Activated T-cell treated with anti-CD3 and anti-CD28 coated beads for 4 hours (primary cell): Measurements from ENCODE around the gene PLAU.

Experiments
- DNase-seq: peaks from one replicate; pipeline ENCODE4 v3.0.0-alpha.2; 2020

PLAU gene

DNA sequence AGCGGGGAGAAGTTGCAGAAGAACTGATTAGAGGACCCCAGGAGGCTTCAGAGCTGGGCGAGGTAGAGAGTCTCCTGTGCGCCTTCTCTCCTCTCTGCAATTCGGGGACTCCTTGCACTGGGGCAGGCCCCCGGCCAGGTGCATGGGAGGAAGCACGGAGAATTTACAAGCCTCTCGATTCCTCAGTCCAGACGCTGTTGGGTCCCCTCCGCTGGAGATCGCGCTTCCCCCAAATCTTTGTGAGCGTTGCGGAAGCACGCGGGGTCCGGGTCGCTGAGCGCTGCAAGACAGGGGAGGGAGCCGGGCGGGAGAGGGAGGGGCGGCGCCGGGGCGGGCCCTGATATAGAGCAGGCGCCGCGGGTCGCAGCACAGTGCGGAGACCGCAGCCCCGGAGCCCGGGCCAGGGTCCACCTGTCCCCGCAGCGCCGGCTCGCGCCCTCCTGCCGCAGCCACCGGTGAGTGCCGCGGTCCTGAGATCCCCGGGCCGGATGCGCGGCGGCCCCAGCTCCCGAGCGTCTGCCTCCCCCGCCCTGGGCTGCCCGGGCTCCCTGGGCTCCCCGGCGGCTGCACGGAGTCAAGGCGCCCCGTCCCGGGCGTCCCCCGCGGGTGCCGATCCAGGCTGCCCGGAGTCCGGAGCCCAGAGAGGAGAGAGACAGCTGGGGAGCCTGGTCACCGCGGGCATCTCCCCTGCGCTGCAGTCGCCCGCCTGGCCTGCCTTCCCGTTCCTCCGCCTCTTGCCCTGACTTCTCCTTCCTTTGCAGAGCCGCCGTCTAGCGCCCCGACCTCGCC, at the start of gene PLAU:
Gene PLAU, plus strand, starts transcription at position 369 of the 789 bp plus-strand sequence. CDS start 424 bp downstream, outside the sequence.
- no peak for DNase-seq

DNA sequence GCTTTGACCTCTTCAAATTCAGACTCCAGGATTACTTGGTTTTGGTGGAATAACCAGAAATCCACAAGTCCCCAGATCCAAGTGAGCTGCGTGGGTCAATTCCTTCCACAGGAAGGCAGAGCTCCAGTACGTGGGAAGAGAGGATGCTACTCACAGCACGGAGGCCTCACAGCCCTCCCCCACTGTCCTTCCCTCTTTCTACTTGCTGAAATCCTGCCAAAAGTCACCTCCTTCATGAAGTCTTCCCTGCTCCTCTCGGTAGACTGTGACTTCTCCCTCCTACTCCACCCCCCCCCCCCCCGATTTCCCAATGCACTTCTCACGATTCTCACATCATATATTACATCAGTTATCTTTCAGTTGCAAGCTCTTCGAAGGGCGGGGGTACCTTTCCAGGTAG, 48.9 kb upstream of the PLAU start:
- DNase-seq, result no peak

DNA sequence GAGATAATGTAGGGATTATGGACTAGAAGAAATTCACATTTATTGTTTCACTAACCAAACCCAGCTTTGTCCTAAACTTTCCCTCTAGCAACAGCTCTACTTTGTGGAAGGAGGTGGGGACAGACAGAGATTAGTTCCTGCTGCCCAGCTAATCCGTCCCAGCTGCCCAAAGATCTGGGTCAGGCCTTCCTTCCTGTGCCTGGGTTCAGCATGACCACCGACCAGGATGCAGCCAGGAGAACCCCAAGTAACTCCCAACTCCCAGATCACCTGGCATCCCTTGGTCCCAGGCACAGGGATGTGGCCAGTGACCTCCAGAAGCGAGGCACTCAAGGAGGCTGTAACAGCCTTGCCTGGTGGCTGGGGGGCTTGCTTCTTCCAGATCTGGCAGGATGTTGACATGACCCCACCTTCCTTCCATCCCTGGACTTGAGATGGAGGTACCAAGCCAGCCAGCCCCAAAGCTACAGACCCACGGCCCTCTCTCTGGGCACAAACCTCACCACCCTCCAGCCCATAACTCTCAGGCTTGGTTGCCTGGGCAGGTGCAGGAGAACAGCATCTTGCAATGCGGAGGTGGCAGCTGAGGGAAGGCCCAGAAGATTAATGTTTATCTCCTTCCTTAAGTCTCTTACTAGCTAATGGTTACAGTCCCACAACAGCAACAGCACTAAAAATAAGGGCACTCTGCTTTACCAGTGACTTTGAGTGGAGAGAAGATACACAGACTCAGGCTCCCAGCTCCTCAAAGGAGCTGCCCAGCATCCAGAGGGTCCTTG, 47.7 kb upstream of the PLAU start:
- DNase-seq, result no peak

DNA sequence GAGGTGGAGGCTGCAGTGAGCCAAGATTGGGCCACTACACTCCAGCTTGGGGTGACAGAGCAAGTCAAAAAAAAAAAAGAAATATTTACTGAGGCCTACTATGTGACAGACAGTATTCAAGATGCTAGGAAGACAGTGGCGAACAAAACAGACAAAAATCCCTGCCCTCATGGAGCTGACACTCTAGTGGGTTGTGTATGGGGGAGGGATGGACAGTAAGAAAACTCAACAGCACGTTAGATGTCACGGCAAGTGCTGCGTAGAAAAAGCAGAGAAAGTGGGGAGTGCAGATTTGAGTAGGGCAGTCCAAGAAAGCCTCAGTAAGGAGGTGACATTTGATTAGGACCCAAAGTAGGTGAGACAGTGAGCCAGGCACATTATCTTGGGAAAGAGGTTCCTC, 46.7 kb upstream of the PLAU start:
- no peak for DNase-seq

DNA sequence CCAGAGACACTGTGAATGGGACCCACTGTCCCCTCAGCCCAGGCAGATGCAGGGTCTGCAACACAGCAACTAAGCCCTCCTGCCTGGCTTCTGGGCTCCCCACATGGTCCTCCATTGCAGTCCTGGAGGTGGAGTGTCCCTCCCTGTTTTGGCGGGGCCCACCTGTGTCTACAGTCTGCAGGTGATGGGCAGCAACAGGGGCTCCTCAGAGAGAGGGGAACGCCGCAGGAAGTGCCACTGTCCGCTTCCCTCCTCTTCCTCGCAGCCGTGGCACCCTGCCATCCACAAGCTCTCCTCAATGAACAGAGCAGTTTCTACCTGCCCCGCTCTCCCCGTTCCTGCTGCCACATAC, 45.8 kb upstream of the PLAU start:
- DNase-seq, result no peak

DNA sequence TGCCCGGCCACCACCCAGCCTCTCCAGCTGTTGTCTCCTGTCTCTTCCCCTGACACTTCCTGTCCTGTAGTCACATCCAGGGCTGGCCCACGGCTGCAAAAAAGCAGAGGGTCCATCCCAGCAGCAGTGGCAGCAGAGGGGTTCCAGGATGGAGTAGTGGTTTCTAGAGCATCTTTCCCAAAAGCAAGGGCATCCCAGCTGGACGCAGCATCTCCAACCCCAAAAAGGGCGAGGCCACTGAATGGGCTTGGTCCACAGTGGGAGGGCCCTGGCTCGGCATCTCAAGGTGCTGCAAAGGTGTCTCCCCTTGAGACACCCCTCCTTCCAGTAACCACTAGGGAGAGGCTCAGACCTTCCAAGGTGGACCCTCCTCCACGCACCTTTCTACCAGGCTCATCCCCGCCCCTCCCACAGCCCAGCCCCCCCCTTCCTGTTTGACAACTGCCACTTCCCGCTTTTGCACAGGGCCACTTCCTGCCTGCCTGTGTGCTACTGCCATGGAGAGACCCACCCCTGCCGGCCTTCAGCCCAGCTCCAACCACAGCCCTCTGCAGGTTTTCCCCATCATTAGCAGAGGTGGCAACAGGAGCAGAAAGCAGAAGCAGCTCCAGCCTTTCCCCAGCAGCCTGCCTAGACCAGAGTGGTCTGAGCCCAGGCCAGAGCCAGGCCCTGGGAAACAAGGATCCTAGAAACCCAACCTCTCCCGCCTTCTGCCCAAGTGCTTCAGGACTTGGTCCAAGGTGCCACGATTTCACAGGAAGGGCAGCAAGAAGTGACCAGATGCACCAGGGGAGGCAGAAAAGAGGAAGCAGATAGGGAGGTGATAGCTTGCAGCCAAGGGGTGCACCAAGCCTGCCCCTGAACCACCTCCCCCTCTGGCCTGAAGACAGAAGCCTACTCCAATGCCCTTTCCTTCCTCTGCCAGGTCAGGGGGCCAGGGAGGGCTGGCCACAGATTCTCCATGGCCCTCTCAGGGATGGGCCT, 45.2 kb upstream of the PLAU start:
- no peak for DNase-seq

DNA sequence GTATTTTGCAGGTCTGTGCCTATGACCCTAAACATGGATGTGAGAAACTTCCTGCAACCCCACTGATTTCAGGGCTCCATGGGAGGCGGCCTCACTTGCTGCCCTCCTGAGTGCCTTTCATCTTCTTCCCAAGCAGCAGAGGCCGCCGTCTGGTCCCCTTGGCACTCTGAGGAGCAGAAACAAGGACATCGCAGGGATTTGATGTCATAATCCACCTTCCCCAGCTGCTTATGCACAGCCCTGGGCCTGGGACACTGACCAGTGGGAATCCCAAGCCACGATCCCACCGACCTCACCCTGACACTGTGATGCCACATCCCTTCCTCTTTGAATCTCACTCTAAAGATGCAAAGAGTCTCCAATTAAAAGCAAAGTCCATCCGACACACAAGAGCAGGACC, 44.3 kb upstream of the PLAU start:
- DNase-seq, result no peak

DNA sequence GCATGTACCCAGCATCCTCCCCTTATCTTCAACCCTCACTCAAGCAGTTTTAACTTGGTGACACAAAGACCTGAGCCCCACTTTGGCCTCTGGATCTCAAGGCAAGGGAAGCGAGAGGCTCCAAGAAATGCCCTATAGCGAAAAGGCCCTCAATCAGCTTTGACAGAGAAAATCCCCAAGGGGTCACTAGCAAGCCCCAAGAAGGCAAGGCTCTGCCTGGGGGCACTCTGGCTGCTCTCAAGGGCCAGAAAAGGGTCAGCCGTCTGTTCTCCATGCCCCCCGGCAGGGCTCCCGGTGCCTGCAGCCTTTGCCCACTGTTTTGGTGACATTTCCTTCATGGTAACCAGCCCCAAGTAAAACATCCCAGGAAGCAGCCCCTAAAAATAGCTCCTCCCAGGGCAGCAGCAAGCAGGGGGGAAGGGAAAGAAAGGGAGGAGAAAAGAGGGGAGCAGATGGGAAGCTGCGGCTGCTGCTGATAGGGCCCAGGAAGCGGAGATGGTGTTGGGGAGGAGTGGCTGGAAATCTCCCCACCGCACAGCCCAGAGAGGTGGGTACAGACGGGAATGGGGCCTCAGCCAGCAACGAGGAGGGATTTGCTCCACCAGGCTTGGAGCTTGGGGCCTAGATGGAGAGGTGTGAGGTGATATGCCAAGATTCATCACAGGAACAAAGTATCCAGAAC, 43.7 kb upstream of the PLAU start:
- no peak for DNase-seq

DNA sequence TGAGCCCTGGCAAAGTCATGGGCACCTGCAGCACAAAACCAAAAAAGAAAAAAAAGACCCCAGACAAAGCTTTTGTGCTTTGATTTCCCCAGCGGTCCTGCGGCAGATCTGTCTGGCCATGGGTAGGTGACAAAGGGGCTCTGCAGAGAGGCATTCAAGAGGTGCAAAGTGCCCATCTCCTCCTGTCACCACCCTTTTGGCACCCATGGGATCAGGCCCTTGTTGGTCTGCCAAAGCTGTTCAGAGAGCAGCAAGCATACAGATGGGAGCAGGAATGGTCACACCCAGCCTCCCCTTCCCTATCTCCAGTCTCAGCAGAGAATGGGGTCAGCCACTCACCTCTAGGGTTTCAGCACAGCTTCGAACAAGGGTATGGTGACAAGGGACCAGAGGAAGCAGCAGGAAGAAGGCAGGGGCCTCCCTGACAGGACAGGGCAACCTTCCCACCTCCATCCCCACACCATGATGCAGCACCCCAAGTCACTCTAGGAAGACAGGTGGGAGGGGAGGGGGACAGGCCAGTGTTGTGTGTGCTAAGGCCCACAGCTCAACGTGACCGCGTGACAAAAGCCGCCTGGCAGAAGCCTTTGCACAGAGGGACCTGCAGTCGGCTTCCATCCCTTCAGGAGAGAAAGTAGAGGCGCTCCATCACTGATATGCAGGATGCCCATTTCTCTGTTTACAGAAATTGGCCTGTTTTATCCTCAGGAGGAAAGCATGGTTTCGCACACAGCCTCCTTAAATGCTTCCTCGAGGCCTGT, 42.9 kb upstream of the PLAU start:
- DNase-seq, result no peak

DNA sequence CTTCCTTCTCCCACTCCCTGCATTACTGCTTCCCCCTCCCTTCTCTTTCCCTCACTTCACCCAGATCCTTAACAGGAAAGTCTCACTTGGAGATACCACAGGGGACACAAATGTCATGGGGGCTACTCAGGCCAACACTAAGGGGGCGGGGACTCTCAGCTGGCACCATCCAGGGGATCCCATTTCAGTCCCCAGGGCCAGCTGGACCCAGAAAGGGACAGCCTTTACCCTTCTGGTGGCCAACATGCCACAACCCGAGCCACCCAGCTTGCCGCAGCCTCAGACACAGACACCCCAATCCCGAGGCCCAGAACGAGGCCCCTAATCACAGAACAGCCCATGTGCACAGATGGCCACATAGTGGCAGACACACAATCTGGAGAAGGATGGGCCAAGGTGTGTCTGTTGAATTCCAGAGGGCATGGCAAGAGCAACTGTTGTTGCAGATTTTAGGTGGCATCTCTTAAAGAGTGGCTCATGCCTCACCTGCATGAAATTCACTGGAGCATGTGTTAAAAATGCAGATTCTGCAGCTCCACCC, 42.2 kb upstream of the PLAU start:
- DNase-seq, result no peak

DNA sequence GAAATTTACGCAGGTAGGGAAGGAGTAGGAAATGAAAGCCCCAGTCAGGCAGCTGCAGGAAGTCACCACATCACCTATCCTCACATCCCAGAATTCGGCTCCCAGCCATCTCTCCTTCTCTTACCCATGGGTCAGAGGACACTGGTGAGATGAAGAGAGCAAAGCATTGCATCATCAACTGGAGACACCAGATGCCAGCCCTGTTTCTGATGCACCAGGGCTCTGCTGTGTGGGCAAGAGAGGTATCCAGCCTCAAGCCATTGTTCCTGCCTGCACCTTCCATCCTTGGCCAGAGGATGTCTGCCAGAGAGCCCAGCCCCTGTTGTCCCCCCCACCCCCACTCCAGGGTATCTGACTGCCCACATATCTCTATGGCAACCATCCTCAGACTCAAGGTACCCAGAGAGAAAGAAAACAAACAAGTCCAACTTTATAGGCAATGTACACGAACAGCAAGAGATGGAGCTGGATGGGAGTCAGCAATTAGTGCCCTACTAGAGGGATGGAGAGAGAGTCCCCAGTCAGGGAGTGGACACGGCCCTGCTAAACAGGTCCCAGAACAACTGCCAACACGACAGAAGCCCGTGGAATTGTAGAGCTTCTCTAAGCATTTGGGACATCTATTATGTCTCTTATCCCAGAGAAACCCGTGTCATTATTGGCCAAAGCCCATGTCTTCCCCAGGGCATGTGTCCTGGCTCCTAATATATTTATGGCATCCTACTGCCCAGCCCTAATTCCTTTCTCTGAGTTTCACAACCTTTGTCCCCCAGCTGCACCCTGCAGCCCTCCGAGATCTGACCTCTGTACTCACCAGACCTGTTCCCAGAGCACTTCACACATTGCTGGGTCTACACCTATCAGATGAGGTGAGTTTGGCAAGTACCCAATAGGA, 39.4 kb upstream of the PLAU start:
- DNase-seq, result no peak

DNA sequence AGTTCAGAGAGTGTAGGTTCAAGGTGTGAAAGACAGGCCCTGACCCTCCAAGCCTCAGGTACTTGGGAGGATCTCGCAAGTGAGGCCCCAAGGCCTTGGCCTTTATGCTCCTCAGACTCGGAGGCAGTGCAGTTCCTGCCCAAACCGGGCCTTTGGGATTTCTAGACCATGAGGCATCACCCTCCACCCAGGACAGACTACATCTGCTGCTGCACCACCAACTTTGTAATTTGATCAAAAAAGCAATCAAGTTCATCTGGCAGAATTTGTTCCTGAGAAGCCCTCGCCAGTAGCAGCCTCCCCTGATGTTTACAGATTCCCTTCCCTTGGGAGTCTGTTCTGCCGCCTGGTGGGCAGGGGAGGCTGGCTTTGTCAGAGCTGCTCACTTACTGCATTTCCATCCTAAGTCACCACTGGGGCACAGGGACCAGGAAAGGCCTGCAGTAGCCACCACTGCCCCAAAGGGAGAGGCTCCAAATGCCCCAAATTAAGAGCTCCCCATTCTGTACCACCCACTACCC, 38.7 kb upstream of the PLAU start:
- DNase-seq, result no peak

DNA sequence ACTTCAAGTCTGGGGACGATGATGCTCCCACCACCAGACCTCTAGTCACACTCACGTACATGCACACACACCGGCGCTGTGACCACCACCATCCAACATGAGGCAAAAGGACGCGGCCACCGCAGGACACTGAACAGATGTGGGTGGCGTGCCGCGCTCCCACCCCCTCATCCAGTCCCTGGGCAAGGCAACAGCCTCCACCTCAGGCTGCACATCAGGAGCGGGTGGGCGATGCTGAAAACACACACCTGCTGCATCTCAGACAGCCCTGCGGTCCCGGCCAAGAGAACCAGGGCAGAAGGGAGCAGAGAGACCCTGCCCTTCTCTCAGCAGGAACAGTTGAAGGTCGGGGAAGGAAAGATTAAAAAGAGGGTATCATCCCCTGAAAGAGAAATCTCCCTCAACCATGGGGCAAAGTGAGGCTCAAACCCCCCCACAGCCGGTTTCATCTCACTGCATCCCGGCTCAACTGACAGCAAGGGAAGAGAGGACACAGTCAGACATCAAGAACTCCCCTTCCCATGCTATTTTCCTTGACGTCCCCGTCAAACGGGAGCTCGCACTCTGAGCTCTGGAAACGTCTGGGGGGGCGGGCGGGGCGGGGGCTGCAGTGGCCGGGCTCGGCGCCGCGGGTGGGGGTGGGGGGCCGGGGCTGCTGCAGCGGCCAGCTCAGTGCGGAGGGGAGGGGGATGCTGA, 37.6 kb upstream of the PLAU start:
- no peak for DNase-seq

DNA sequence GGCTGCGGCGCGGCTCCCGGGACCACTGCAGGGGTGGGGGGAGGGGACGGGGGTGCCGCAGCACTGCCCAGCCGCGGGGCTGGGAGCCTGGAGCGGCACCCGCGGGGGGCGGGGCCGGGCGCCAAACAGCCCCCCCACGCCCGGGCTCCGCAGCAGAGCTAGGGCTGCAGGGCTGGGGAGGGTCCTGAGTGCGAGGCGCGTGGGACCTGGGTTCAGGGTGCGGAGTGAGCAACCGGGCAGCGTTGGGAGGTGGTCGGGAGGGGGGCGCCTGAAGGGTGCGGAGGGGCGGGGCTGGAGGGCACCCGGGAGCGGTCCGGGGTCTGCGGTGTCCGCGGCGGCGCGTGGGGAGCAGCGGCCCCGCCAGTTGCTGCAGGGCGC, 37.1 kb upstream of the PLAU start:
- DNase-seq, result no peak

DNA sequence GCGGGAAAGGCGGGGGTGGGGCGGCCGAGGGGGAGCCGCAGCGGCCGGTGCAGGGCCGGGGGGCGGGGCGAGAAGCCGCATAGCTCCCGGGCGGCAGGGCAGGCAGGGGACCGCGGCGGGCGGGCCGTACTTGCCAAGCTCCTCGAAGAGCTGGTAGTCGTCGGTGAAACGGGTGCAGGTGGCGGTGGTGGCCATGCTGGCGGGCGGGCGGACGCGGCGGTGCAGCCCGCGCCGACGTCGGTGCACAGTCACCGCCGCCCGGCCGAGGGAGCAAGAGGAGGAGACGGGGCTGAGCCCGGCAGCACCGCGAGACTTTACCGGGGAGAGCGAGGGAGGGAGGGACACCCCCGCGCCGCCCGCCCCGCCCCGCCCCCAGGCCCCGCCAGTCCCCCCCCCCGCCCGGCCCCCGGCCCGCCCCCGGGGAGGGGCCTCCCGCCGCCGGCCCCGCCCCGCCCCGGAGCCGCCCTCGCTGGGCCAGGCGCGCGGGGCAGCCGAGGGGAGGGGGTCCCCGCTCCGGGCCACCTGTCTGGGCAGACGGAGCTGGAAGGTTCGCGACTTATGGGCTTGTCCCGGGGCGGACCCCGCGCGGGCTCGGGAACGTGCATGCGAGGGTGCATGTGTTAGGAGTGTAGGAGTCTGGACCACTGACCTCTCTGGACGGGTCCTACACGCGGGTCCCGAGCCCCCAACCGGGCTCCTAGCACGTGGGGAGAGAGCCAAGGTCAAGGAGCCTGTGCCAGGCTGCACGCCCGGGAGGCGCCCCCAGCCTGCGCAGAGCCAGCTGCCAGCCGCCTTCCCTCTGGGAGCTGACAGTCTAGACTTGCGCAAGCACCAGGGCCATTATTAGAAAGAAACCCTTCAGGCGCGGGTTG, 36.4 kb upstream of the PLAU start, which contains the start of gene CAMK2G:
Gene CAMK2G, minus strand, starts transcription at position 289 of the 872 bp plus-strand sequence. Its CDS starts 94 bp downstream, at position 195.
- peak; percentile 67 for DNase-seq

DNA sequence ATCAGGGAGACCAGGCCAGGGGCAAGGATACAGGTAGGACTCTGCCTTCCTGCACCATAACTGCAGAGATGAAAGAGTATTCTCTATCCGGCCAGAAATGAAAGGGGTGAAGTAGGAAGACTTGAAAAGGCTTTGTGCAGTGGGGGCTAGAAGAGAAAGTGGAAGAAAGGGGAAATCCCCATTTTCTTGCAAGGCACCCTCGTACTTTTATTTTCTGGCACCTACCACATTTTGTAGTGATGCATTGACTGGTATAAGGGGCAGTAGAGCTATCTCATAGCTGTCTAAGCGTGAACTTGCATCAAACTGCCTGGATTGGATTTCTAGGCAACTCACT, 35.8 kb upstream of the PLAU start:
- no peak for DNase-seq

DNA sequence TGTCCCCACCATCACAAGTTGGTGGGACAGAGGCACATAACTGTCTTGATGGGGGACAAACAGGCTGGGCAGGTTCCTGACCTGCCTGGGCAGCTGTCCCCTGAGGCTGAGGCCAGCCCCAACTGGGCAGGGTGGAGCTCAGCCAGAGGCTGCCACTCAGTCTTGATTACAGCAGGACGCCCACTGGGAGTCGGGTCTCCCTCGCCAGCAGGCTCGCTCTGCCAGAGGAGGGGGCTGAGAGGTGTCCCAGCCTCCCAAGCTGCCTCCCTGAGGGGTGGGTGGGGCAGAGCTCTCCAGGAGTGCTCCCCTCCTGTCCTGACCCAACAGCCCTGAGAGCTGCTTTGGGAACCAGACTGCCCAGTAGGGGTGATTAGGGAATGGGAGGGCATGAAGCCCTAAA, 34.8 kb upstream of the PLAU start:
- no peak for DNase-seq

DNA sequence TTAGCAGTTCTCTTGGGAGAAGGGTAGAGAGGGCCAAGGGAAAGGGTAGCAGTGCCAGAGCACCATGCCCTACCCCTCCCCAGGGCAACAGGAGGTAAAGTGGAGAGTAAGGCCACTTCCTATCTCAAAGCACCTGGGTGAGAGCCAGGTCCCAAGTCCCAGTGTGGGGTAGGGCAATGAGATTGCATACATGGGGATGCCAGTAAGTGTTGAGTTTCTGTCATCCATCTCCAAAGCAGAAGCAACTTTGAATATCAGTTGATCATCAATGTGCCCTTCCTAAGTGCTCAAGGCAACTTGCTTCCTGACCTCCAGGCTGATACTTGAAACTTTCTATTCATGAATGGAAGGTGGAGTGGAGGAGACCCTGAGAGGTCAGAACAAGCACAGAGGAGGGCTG, 34.4 kb upstream of the PLAU start:
- DNase-seq, result no peak

DNA sequence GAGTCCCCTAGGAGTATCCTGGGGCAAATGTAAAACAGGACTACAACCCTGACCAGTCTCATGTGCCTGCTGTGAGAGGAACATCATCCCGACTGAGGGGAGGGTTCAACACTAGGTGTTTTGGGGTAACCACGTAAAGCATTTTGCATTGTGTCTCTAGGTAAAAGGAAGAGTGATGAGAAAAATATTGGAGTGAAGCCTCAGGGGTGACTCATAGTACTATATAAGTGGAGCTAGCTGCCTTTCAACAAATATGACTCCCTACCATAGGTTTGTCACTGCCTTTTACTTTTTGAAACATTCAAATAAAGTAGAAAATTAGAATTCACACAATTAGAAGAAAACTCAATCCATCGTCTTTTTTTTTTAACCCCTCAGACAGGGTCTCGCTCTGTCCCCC, 34.0 kb upstream of the PLAU start:
- DNase-seq, result no peak
